HTR-8/SVneo (cell line): ENCODE results near the gene EML3.
"Not testable (repeated sequence)": the region's sequence is repeated elsewhere in the genome, so short reads cannot be mapped to it uniquely, and the experiment has no call there.

Source experiments
- DNase-seq: peaks from one replicate; pipeline ENCODE4 v3.0.0; 2011; ENCODE audit warnings: low spot score, mixed read lengths; ENCODE audit not compliant: insufficient read length
- FAIRE-seq: peaks from 2 replicates; lab custom pipeline; 2011; peaks lifted over from hg19 to GRCh38; lab: Jason Lieb, UNC

EML3 gene

DNA sequence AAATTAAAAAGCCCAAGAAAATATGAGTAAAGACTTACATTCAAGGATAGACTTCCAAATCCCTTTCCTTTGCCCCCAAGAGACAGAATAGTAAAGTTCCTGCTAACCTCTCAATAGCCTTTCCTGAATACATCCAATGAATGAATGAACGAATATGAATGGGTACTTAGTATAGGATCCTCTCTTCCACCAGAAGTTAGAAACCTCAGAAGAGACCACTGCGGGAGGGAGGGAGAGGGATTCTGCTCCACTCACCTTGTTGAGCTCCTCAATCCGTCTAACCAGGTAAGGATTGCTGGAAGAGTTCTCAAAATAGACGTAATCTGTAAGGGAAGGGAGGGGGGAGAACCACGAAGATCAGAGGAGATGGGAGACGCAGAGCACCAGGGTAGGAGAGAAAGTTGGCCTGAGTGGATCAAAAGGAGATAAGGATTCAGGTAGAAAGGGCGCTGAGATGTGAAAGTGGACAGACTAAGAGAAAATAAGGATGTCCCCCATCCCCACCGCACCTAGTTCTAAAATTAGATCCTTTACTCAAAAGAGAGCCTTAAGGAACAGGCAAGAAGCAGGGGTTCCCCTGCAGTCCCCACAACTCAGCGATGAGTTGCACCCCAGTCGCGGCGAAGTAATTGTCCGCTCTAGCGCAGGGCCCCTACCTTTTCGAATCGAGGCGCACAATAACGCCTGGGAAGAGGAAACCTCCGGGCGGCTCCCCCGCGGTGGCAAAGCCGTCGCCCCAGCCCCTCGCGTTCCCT is 12.0 kb downstream of the EML3 start:
- FAIRE-seq (no peak), DNase-seq (no peak)

DNA sequence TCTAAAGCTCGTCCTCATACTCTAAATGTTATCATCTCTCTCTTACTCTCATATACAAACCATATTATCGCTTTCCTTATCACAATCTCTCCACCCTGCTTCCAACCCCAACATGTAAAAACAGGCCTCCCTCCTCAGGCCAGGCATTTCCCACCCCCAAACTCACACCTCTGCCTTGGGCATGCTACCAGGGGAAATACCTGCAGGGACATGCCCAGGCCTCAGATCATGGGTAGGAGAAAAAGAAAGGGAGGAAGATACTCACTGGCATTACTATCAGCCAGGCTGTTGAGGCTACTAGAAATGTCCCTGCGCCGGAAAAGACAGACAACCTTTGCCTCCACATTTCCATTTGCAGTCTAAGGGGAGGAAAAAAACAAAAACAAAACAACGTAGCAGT is 12.7 kb downstream of the EML3 start:
- FAIRE-seq = no peak
- DNase-seq = no peak

GRCh38 chr11:62599069-62599696 is 13.4 kb downstream of the EML3 start:
- peak; percentile 85 for DNase-seq
- FAIRE-seq = peak; percentile 58

- DNase-seq = no peak
- no peak for FAIRE-seq
These were observed 17.5 kb downstream of the EML3 start for GRCh38 chr11:62595124-62595523.

- DNase-seq = peak; percentile 64
- FAIRE-seq = no peak
These were observed 19.0 kb downstream of the EML3 start for GRCh38 chr11:62593434-62594044.

- no peak for DNase-seq
- FAIRE-seq = no peak
These were observed 19.6 kb downstream of the EML3 start for GRCh38 chr11:62592989-62593421.

DNA sequence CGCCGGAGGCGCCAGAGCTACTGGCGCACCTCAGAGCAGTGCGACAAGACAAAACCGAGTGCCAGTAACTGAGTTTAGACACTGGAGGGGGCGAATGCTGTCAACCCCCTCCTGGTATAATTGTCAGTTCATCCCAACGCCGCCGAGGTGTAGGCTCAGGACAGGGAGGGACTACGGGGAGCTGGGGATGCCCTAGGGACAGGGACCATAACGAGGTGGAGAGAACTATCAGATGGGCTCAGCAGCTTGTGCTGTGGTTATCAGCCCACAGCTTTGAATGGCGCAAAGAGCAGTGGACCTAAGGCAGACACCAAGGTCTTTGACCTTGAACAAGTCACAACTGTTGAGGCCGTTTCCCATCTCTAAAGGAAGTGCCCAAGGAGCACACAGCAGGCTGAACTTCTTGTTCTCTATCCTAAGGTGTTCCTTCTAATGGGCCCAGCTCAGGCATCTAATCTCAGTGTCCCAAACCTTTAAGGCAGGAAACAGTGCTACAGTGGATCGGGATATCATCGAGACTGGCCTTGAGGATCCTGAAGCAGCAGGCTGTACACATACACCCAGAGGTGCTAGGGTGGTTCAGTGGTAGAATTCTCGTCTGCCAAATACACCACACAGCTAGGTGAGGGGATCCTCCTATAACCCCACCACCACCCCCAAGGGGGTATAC is 20.3 kb downstream of the EML3 start:
- no peak for DNase-seq
- FAIRE-seq = no peak

GRCh38 chr11:62591448-62592145 is 21.0 kb downstream of the EML3 start, which contains the start of gene TUT1:
Gene TUT1 (minus strand): TSS chr11:62591523. CDS start chr11:62591485, 38 bp downstream.
- peak; percentile 16 for FAIRE-seq
- peak; percentile 95 for DNase-seq

DNA sequence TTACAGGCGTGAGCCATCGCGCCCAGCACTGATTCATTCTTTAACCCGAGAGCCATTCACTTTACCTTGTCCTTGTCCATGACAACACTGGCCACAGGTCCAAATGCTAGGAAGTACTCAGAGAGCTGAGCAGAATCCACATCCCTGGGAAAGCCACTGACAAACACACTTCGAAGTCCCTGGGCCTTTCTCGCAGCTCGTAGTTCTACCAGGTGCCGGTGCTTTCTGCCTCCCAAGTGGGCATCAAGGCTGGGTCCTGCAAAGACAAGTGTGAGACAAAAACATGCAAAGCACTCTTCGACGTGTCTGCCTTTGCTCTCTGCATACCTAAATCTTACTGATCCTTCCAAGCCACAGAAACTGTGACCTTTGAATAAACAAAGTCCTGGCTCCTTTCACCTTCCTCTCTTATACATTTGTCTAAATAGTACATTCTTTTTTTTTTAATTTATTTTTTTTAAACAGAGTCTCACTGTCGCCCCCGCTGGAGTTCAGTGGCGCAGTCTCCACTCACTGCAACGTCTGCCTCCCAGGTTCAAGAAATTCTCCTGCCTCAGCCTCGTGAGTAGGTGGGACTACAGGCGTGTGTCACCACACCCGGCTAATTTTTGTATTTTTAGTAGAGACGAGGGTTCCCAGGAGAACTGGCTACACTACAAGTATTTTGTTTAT is 23.5 kb downstream of the EML3 start:
- FAIRE-seq = no peak

DNA sequence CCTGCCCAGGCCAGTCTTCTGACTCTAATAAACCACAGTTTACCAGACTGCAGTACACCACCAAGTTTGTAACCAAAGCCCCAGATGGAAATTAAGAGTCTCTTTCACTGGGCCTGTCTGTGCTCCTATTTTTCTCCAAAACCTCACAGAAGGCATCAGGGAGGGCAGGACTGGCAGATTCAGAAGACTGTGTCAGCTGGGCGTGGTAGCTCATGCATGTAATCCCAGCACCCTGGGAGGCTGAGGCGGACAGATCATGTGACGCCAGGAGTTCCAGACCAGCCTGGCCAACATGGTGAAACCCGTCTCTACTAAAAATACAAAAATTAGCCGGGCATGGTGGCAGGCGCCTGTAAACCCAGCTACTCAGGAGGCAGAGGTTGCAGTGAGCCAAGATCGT is 27.2 kb downstream of the EML3 start:
- FAIRE-seq, DNase-seq: not testable (repeated sequence)

More for the DNA sequence above, 23.5 kb downstream of the EML3 start:
- DNase-seq = no peak

DNA sequence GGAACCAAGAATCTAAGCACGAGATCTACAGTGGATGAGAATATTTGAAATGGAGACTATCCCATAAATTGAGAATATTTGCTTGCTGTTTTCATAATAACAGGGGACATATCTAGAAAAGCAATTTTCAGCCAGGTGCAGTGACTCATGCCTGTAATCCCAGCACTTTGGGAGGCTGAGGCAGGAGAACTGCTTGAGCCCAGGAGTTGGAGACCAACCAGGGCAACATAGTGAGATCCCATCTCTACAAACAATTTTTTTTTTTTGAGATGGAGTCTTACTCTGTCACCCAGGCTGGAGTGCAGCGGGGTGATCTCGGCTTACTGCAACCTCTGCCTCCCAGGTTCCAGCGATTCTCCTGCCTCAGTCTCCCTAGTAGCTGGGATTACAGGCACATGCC is 30.8 kb downstream of the EML3 start:
- FAIRE-seq, DNase-seq: not testable (repeated sequence)

DNA sequence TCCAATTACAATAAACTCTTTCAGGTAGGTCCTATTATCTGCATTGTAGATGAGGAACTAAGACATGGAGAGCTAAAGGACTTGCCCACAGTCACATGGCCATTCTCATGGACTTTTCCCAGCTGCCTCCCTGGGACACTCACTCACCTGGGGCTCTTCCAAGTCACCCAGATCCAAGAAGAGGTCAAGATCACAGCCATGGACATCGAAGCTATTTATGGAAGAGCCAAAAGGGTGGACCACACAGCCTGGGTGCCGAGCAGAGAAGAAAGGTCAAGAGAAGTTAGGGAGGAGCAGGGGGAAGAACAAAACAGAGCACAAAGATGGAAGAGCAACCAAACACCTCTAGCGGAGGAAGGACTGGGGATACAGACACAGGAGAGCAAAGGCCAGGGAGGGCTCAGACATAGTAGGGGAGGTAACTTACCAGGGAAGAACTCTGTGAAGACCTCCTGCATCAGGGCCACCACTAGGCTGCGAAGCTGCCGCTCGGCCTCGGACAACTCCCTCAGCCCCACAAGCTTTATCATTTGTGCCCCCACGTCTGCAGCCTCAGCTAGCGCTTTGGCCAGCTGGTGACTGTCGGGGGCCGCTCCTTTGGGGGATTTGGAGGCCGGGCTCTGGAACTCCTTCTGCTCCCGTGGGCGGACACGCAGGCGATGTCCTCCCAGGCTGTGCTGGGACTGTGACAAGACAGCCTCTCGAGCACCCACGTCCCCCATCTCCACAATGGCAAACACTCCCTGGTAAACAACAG is 31.4 kb downstream of the EML3 start:
- DNase-seq (no peak), FAIRE-seq (no peak)

DNA sequence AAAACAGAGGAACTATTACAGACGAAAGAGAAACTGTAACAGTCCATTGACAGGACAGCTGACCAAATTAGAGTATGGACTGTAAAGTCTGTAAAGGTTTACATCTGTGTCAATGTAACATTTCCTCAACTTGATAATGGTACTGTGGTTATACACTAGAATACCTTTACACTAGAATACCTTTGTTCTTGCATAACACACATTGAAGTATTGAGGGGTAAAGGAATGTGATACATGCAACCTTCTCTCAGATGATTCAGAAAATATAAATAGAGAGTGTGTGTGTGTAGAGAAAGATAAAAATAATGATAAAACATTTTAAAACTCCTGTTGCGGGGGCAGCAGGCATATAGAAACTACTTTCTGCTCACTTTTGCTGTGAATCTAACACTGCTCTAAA is 33.3 kb downstream of the EML3 start:
- no peak for DNase-seq
- no peak for FAIRE-seq

DNA sequence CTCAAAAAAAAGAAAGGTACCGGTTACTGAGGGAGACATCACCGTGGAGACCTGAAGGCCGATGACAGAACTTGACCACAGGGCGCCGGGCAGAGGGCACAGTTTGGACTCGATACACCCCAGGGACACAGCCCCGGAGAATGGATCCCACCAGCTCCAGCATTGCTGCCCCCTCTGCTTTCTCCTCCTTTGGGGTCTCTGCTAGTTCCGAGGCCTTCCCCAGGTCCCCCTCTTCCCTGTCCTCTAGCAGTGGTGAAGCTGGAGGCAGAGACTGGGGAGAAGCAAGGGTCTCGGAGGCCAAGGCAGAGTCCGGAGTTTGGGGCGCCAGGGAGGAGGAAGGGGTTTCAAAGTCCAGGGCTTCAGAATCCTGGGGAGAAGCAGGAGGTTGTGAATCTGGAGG is 34.0 kb downstream of the EML3 start:
- DNase-seq (no peak), FAIRE-seq (no peak)

DNA sequence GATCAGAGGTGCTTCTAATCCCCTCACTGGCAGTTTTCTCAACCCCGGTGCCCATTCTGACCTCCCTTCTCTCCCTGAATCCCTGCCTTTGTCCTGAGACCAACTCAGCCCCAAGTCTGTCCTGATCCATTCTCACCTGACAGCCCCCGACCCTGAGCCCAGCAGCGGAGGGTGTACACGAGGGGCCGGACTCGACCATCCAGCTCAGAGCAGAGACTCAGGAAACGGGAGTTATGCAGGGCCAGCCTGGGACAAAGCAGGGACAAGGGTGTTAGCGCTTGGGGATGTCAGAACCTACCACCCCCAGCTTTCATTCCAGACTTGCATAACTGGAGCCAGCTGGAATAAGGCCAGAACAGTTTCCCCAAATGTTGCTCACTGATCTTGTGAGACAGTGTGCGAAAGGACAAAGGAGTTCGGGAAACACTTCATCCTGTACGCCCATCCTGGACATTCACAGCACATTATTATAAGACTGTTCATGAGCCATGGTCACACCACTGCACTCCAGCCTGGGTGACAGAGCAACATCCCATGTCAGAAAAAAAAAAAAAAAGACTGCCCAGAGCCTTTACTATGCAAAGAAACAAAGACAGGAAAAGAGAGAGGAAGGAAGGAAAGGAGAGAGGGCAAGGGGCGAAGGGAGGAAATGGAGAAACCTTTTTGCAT is 35.4 kb downstream of the EML3 start:
- no peak for FAIRE-seq
- no peak for DNase-seq

DNA sequence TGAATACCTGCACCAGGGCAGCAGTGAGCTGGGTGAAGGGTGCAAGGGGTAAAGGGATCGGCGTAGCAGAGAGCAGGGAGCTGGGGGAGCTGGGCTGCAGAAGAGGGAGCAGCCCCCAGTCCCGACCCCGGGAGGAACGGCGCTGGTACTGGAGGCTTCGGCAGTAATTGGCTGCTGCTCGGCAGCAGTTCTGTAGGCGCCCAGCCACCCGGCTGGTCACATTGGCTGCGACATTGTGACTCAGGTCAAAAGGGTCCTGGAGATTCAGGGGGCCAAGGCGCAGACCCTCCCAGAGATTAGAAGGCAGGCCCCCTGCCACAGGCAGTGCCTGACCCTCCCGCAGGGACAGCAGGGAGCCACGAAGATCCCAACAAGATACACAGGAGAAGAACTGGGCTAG is 36.7 kb downstream of the EML3 start:
- no peak for FAIRE-seq
- DNase-seq = no peak

GRCh38 chr11:62575156-62575555 is 37.4 kb downstream of the EML3 start:
- FAIRE-seq (no peak), DNase-seq (no peak)

- DNase-seq = peak; percentile 25
- no peak for FAIRE-seq
These were observed 38.1 kb downstream of the EML3 start for GRCh38 chr11:62574363-62575071.
